Upper lobe of left lung (tissue), 6 donors: ENCODE measurements around the gene CDC42BPA. TPM values are rescaled to one million over a fixed set of nuclear protein-coding genes. Genes with fewer than 3 reads are reported as not detected.

ENCODE experiments used
- ATAC-seq, 2 donors: fragments of 200-7000 bp; cut with Tn5 transposase; one replicate each; pipeline ENCODE4 v1.9.1; 2022; ENCODE audit warnings: mild to moderate bottlenecking in 2 of 2, moderate library complexity in 2 of 2; ENCODE audit not compliant: low FRiP score in 2 of 2
- DNase-seq, 2 donors: peaks; one replicate each; pipeline ENCODE4 v3.0.0-alpha.2; 2019 to 2020
- H3K27ac ChIP-seq, 4 donors: fragments of 200-600 bp; sonication (generic); one replicate each; pipeline ENCODE4 v1.5.1; 2016 to 2019
- H3K27me3 ChIP-seq, 4 donors: fragments of 200-600 bp; sonication (generic); one replicate each; pipeline ENCODE4 v1.5.1; 2017 to 2019
- H3K36me3 ChIP-seq, 4 donors: fragments of 200-600 bp; sonication (generic); one replicate each; pipeline ENCODE4 v1.5.1; 2016 to 2019
- H3K4me1 ChIP-seq, 4 donors: fragments of 200-600 bp; sonication (generic); one replicate each; pipeline ENCODE4 v1.5.1; 2018 to 2019
- H3K4me3 ChIP-seq, 4 donors: fragments of 200-600 bp; sonication (generic); one replicate each; pipeline ENCODE4 v1.5.1; 2017 to 2019; ENCODE audit warnings: mild to moderate bottlenecking in 2 of 4, moderate library complexity in 1 of 4
- H3K9me3 ChIP-seq, 4 donors: fragments of 200-600 bp; sonication (generic); one replicate each; pipeline ENCODE4 v1.5.1; 2018 to 2019
- CTCF ChIP-seq, 6 experiments: fragments of 450-650 bp in 4 of 6; fragments of 200-600 bp in 2 of 6; sonication (generic) in 2 of 6; IDR thresholded peaks; one replicate each; pipeline ENCODE4 v1.5.1; 2016 to 2019; ENCODE audit warnings: antibody characterized with exemption in 6 of 6
- EP300 ChIP-seq, 4 donors: sonication (generic); formaldehyde crosslinking; IDR thresholded peaks; one replicate each; pipeline ENCODE4 v1.5.1; 2017; ENCODE audit warnings: antibody characterized with exemption in 4 of 4, control low read depth in 2 of 4
- POLR2A ChIP-seq, 4 donors: fragments of 450-650 bp; IDR thresholded peaks; one replicate each; pipeline ENCODE4 v1.5.1; 2016 to 2017; ENCODE audit warnings: antibody characterized with exemption in 4 of 4, mild to moderate bottlenecking in 2 of 4
- POLR2AphosphoS5 ChIP-seq, 2 donors: sonication (generic); formaldehyde crosslinking; IDR thresholded peaks; one replicate each; pipeline ENCODE4 v1.5.1; 2017; ENCODE audit warnings: antibody characterized with exemption in 2 of 2
- WGBS, 2 donors: methylation state at CpG; one replicate each; pipeline ENCODE4 v1.1.5; 2017 to 2018; 5-methylcytosine and 5-hydroxymethylcytosine counted together
- total RNA-seq, 6 donors: library from RNA; depleted of rRNA in 4 of 6; stranded (reverse); fragments of >200 nt in 4 of 6; gene quantifications; one replicate each; pipeline versions ENCODE4 v1.1.0 to v1.2.1, GENCODE V29; 2016 to 2021
- donor health status: DM: no; HTN: no; CAD: no; lungs with moderate emphysema.
- donor health status: DM: no; HTN: yes; CAD: no; lungs with severe emphysema.

The CDC42BPA gene
- total RNA-seq, 6 donors from 2014 or later: 27.8 to 76.1 (median 33.1) TPM

- no peak for DNase-seq
- H3K27me3 ChIP-seq: no peaks in the 10 kb centered on the region
- 93 to 96% methylated on average over 4 of the region's 4 CpGs for WGBS, 2 donors
- no peak for TF ChIP-seq CTCF (IDR thresholded peaks at IDR 0.05)
- TF ChIP-seq EP300 (IDR thresholded peaks at IDR 0.05): no peak
- no peak for TF ChIP-seq POLR2A (IDR thresholded peaks at IDR 0.05)
- TF ChIP-seq POLR2AphosphoS5 (IDR thresholded peaks at IDR 0.05): no peak
- no peaks in the 10 kb centered on the region for H3K36me3 ChIP-seq
- no peak for ATAC-seq
- H3K4me3 ChIP-seq: no peak overlapping the region
- no peaks in the 10 kb centered on the region for H3K4me1 ChIP-seq
- peaks cover 0 to 9% (median 4%) of the 10 kb centered on the region in 4 donors for H3K9me3 ChIP-seq
- no peak overlapping the region for H3K27ac ChIP-seq
These were observed 15.1 kb upstream of the CDC42BPA start for GRCh38 chr1:227333423-227333822.

- ATAC-seq (no peak), DNase-seq (no peak)
- H3K4me1 ChIP-seq: no peaks in the 10 kb centered on the region
- no peak for TF ChIP-seq EP300 (IDR thresholded peaks at IDR 0.05)
- no peak for TF ChIP-seq POLR2AphosphoS5 (IDR thresholded peaks at IDR 0.05)
- TF ChIP-seq CTCF (IDR thresholded peaks at IDR 0.05): no peak
- TF ChIP-seq POLR2A (IDR thresholded peaks at IDR 0.05): no peak
- H3K36me3 ChIP-seq: no peaks in the 10 kb centered on the region
- no peaks in the 10 kb centered on the region for H3K27me3 ChIP-seq
- WGBS, 2 donors: 76 to 81% methylated on average over 8 of the region's 8 CpGs
- H3K9me3 ChIP-seq: peaks cover 0 to 9% (median 4%) of the 10 kb centered on the region in 4 donors
- H3K4me3 ChIP-seq: no peak overlapping the region
- no peak overlapping the region for H3K27ac ChIP-seq
These were observed 12.2 kb upstream of the CDC42BPA start for GRCh38 chr1:227330279-227331076.

GRCh38 chr1:227328405-227329019 lies 10.2 kb upstream of the CDC42BPA start:
- DNase-seq (no peak), ATAC-seq (no peak)
- H3K9me3 ChIP-seq: peaks cover 0 to 6% (median 2%) of the 10 kb centered on the region in 4 donors
- no peak overlapping the region for H3K27ac ChIP-seq
- H3K4me1 ChIP-seq: no peaks in the 10 kb centered on the region
- WGBS, 2 donors: 69 to 83% methylated on average over 6 of the region's 6 CpGs
- no peaks in the 10 kb centered on the region for H3K27me3 ChIP-seq
- H3K4me3 ChIP-seq: no peak overlapping the region
- H3K36me3 ChIP-seq: no peaks in the 10 kb centered on the region
- TF ChIP-seq POLR2AphosphoS5 (IDR thresholded peaks at IDR 0.05) (no peak), CTCF (IDR thresholded peaks at IDR 0.05) (no peak), POLR2A (IDR thresholded peaks at IDR 0.05) (no peak), EP300 (IDR thresholded peaks at IDR 0.05) (no peak)

GRCh38 chr1:227325156-227325555 lies 6.9 kb upstream of the CDC42BPA start:
- WGBS, 2 donors: 84 to 90% methylated on average over 3 of the region's 3 CpGs
- no peak overlapping the region for H3K27ac ChIP-seq
- no peak for ATAC-seq
- no peaks in the 10 kb centered on the region for H3K36me3 ChIP-seq
- TF ChIP-seq POLR2AphosphoS5 (IDR thresholded peaks at IDR 0.05) (no peak), CTCF (IDR thresholded peaks at IDR 0.05) (no peak), EP300 (IDR thresholded peaks at IDR 0.05) (no peak), POLR2A (IDR thresholded peaks at IDR 0.05) (no peak)
- DNase-seq: no peak
- H3K9me3 ChIP-seq: no peaks in the 10 kb centered on the region
- H3K4me1 ChIP-seq: peaks cover 0 to 6% (median 3%) of the 10 kb centered on the region in 4 donors
- H3K4me3 ChIP-seq: no peak overlapping the region
- no peaks in the 10 kb centered on the region for H3K27me3 ChIP-seq
